Fibroblast of lung (primary cell): ENCODE results near the gene FHIT. TPM values are rescaled to one million over a fixed set of nuclear protein-coding genes. Genes with fewer than 3 reads are reported as not detected.

Experiments used
- DNase-seq, 2 donors: peaks; one replicate each; pipeline versions ENCODE4 v3.0.0 to v3.0.0-alpha.2; 2010; ENCODE audit warnings: low read depth in 2 of 2
- H2AFZ ChIP-seq: 2 replicates; pipeline ENCODE4 v1.5.1; 2012; ENCODE audit warnings: low read length, control low read depth, inconsistent platforms
- H3K27ac ChIP-seq: 2 replicates; pipeline ENCODE4 v1.5.1; 2011; ENCODE audit warnings: low read length, control low read depth; ENCODE audit not compliant: insufficient read depth
- H3K27me3 ChIP-seq: 2 replicates; pipeline ENCODE4 v1.5.1; 2011; ENCODE audit warnings: mild to moderate bottlenecking, low read length; ENCODE audit not compliant: control insufficient read depth, insufficient read depth
- H3K36me3 ChIP-seq: 2 replicates; pipeline ENCODE4 v1.5.1; 2011; ENCODE audit warnings: low read length; ENCODE audit not compliant: control insufficient read depth, insufficient read depth
- H3K4me1 ChIP-seq: 2 replicates; pipeline ENCODE4 v1.5.1; 2011; ENCODE audit warnings: low read length; ENCODE audit not compliant: control insufficient read depth, insufficient read depth; ENCODE audit errors: extremely low read depth
- H3K4me2 ChIP-seq: 2 replicates; pipeline ENCODE4 v1.5.1; 2011; ENCODE audit warnings: low read length, control low read depth; ENCODE audit not compliant: insufficient read depth; ENCODE audit errors: extremely low read depth
- H3K4me3 ChIP-seq, 4 experiments: fragments of 200-600 bp in 1 of 4; sonication (generic) in 1 of 4; replicated peaks in 1 of 4; 2 replicates each; pipeline ENCODE4 v1.5.1; 2011 to 2016; ENCODE audit warnings: low read length in 4 of 4, low read depth in 3 of 4, mild to moderate bottlenecking in 3 of 4, control low read depth in 2 of 4, inconsistent platforms in 1 of 4, mixed read lengths in 1 of 4; ENCODE audit not compliant: insufficient read depth in 1 of 4; ENCODE audit errors: control extremely low read depth in 1 of 4
- H3K79me2 ChIP-seq: 2 replicates; pipeline ENCODE4 v1.5.1; 2012; ENCODE audit warnings: mild to moderate bottlenecking, low read length, inconsistent platforms; ENCODE audit not compliant: control insufficient read depth, insufficient read depth
- H3K9ac ChIP-seq: 2 replicates; pipeline ENCODE4 v1.5.1; 2011; ENCODE audit warnings: mild to moderate bottlenecking, low read length, control low read depth; ENCODE audit not compliant: insufficient read depth
- H3K9me3 ChIP-seq: 2 replicates; pipeline ENCODE4 v1.5.1; 2012; ENCODE audit warnings: low read depth, low read length; ENCODE audit not compliant: control insufficient read depth, insufficient read depth
- H4K20me1 ChIP-seq: 2 replicates; pipeline ENCODE4 v1.5.1; 2011; ENCODE audit warnings: low read length; ENCODE audit not compliant: control insufficient read depth, insufficient read depth; ENCODE audit errors: extremely low read depth
- CTCF ChIP-seq, 2 donors: IDR thresholded peaks in 1 of 2; conservative IDR thresholded peaks in 1 of 2; 1 replicate in 1 of 2; 2 replicates in 1 of 2; pipeline ENCODE4 v1.5.1; 2011 to 2012; ENCODE audit warnings: low read length in 2 of 2, control low read depth in 1 of 2, inconsistent platforms in 1 of 2, low read depth in 1 of 2, mild to moderate bottlenecking in 1 of 2
- EZH2 ChIP-seq: IDR thresholded peaks from 2 replicates; pipeline ENCODE4 v1.5.1; 2012; ENCODE audit warnings: low read length, control low read depth, mild to moderate bottlenecking; ENCODE audit errors: missing control alignments
- polyA plus RNA-seq, 2 donors: library from polyadenylated mRNA; depleted of rRNA in 1 of 2; stranded (reverse) in 1 of 2; unstranded in 1 of 2; fragments of >200 nt; gene quantifications; 2 replicates each; pipeline ENCODE4 v1.2.1, GENCODE V29; 2011 to 2012; ENCODE audit warnings: missing spikeins in 1 of 2
- total RNA-seq: library from RNA; depleted of rRNA; stranded (reverse); fragments of >200 nt; gene quantifications from 2 replicates; pipeline ENCODE4 v1.2.1, GENCODE V29; 2014

The FHIT gene
- total and polyA plus RNA-seq, 2 donors (not counting 1 experiment from before 2014, with no cell fraction given), result 0.79 to 2.1 TPM

- H4K20me1 ChIP-seq, result no peaks in the 10 kb centered on the region
Observed at GRCh38 chr3:60513241-60513640, 738.0 kb downstream of the FHIT start.

GRCh38 chr3:60512506-60512905, 738.7 kb downstream of the FHIT start:
- Histone ChIP-seq H3K4me2 (no peak overlapping the region), H3K9me3 (no peaks in the 10 kb centered on the region), H3K4me3 (no peak overlapping the region), H3K27ac (no peak overlapping the region), H3K27me3 (no peaks in the 10 kb centered on the region), H4K20me1 (no peaks in the 10 kb centered on the region), H3K9ac (no peak overlapping the region), H3K36me3 (no peaks in the 10 kb centered on the region), H3K4me1 (no peaks in the 10 kb centered on the region), H3K79me2 (no peaks in the 10 kb centered on the region), H2AFZ (no peak overlapping the region)
- TF ChIP-seq EZH2, result no peak
- TF ChIP-seq CTCF (conservative IDR thresholded peaks at IDR 0.05 in 1 of 2, IDR thresholded peaks at IDR 0.05 in 1 of 2; ENCODE audit: low read depth in 1 of 2, low read length in 2 of 2), result no peak
- no peak for DNase-seq

More at GRCh38 chr3:60513241-60513640, 738.0 kb downstream of the FHIT start:
- Histone ChIP-seq H2AFZ (no peak overlapping the region), H3K27me3 (no peaks in the 10 kb centered on the region), H3K9me3 (no peaks in the 10 kb centered on the region), H3K36me3 (no peaks in the 10 kb centered on the region), H3K27ac (no peak overlapping the region), H3K4me1 (no peaks in the 10 kb centered on the region), H3K79me2 (no peaks in the 10 kb centered on the region), H3K4me3 (no peak overlapping the region), H3K4me2 (no peak overlapping the region), H3K9ac (no peak overlapping the region)
- TF ChIP-seq CTCF (conservative IDR thresholded peaks at IDR 0.05 in 1 of 2, IDR thresholded peaks at IDR 0.05 in 1 of 2; ENCODE audit: low read depth in 1 of 2, low read length in 2 of 2) (no peak), EZH2 (no peak)
- no peak for DNase-seq

GRCh38 chr3:60509471-60509870, 741.8 kb downstream of the FHIT start:
- Histone ChIP-seq H4K20me1 (no peaks in the 10 kb centered on the region), H3K9ac (no peak overlapping the region), H3K4me3 (no peak overlapping the region), H2AFZ (no peak overlapping the region), H3K9me3 (no peaks in the 10 kb centered on the region), H3K27ac (no peak overlapping the region), H3K79me2 (no peaks in the 10 kb centered on the region), H3K4me1 (no peaks in the 10 kb centered on the region), H3K27me3 (no peaks in the 10 kb centered on the region), H3K36me3 (no peaks in the 10 kb centered on the region), H3K4me2 (no peak overlapping the region)
- no peak for TF ChIP-seq CTCF (conservative IDR thresholded peaks at IDR 0.05 in 1 of 2, IDR thresholded peaks at IDR 0.05 in 1 of 2; ENCODE audit: low read depth in 1 of 2, low read length in 2 of 2)
- TF ChIP-seq EZH2, result no peak
- DNase-seq, result no peak
